Fibroblast of skin of right biceps (primary cell): Measurements from ENCODE around the gene PYCR2.
A peak's percentile ranks its signal among the peaks of the same experiment; 100 is the strongest.
"Not testable (repeated sequence)": the region's sequence is repeated elsewhere in the genome, so short reads cannot be mapped to it uniquely, and the experiment has no call there.

Experiments
- DNase-seq: peaks from one replicate; pipeline ENCODE4 v3.0.0-alpha.2; 2013

PYCR2 gene

GRCh38 chr1:225888898-225889601, 35.0 kb downstream of the PYCR2 start, which contains the start of gene LEFTY1:
LEFTY1 (minus strand) TSS chr1:225889146; CDS start chr1:225889066, 80 bp downstream.
- no peak for DNase-seq

GRCh38 chr1:225888289-225888897, 35.7 kb downstream of the PYCR2 start:
- no peak for DNase-seq

- DNase-seq, result not testable (repeated sequence)
Observed at GRCh38 chr1:225887554-225888288, 36.3 kb downstream of the PYCR2 start.

- no peak for DNase-seq
Observed at GRCh38 chr1:225887030-225887314, 37.1 kb downstream of the PYCR2 start.

GRCh38 chr1:225886159-225887029, 37.7 kb downstream of the PYCR2 start:
- DNase-seq, result no peak

GRCh38 chr1:225885336-225885735, 38.7 kb downstream of the PYCR2 start:
- no peak for DNase-seq

- DNase-seq, result no peak
Observed at GRCh38 chr1:225883616-225884265, 40.3 kb downstream of the PYCR2 start.

GRCh38 chr1:225882694-225883615, 41.1 kb downstream of the PYCR2 start:
- DNase-seq, result peak; percentile 41

- peak; percentile 81 for DNase-seq
Observed at GRCh38 chr1:225881959-225882693, 41.9 kb downstream of the PYCR2 start, which contains the start of gene TMEM63A. TMEM63A (minus strand) TSS chr1:225882380; CDS start chr1:225877580, 4,800 bp downstream.

- DNase-seq, result peak; percentile 38
Observed at GRCh38 chr1:225881081-225881958, 42.7 kb downstream of the PYCR2 start.

GRCh38 chr1:225880636-225881035, 43.4 kb downstream of the PYCR2 start:
- DNase-seq, result no peak

- DNase-seq, result no peak
Observed at GRCh38 chr1:225880222-225880588, 43.8 kb downstream of the PYCR2 start.

GRCh38 chr1:225879521-225880221, 44.4 kb downstream of the PYCR2 start:
- DNase-seq, result no peak

GRCh38 chr1:225878282-225878681, 45.8 kb downstream of the PYCR2 start:
- DNase-seq, result no peak

- peak; percentile 25 for DNase-seq
Observed at GRCh38 chr1:225877580-225877979, 46.5 kb downstream of the PYCR2 start.

- no peak for DNase-seq
Observed at GRCh38 chr1:225876900-225877510, 47.0 kb downstream of the PYCR2 start.

GRCh38 chr1:225875044-225875815, 48.8 kb downstream of the PYCR2 start:
- DNase-seq, result no peak

- DNase-seq, result no peak
Observed at GRCh38 chr1:225874431-225874830, 49.6 kb downstream of the PYCR2 start.
